Prostate gland (tissue), 2 donors: ENCODE data around the gene OR1D2.
"Not testable (repeated sequence)": the region's sequence is repeated elsewhere in the genome, so short reads cannot be mapped to it uniquely, and the experiment has no call there.

Experiments
- POLR2A ChIP-seq: fragments of 450-650 bp; IDR thresholded peaks from one replicate; pipeline ENCODE4 v1.6.1; 2016; ENCODE audit warnings: antibody characterized with exemption, mild to moderate bottlenecking
- POLR2AphosphoS5 ChIP-seq: sonication (generic); formaldehyde crosslinking; IDR thresholded peaks from one replicate; pipeline ENCODE4 v1.6.1; 2017; ENCODE audit warnings: antibody characterized with exemption
- TF ChIP-seq, protein P1 (sequence below), 4 experiments: fragments of 200-600 bp in 2 of 4; fragments of 450-650 bp in 2 of 4; sonication (generic) in 2 of 4; IDR thresholded peaks; 1 replicate in 3 of 4; 2 replicates in 1 of 4; pipeline ENCODE4 v1.5.1; 2016 to 2019; ENCODE audit warnings: antibody characterized with exemption in 4 of 4, mild to moderate bottlenecking in 2 of 4, moderate library complexity in 2 of 4

DNA sequence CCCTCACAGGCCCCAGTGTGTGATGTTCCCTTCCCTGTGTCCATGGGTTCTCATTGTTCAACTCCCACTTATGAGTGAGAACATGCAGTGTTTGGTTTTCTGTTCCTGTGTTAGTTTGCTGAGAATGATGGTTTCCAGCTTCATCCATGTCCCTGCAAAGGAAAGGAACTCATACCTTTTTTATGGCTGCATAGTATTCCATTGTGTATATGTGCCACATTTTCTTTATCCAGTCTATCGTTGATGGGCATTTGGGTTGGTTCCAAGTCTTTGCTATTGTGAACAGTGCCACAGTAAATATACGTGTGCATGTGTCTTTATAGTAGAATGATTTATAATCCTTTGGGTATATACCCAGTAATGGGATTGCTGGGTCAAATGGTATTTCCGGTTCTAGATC is 33.3 kb upstream of the OR1D2 start:
- TF ChIP-seq, protein P1, sequence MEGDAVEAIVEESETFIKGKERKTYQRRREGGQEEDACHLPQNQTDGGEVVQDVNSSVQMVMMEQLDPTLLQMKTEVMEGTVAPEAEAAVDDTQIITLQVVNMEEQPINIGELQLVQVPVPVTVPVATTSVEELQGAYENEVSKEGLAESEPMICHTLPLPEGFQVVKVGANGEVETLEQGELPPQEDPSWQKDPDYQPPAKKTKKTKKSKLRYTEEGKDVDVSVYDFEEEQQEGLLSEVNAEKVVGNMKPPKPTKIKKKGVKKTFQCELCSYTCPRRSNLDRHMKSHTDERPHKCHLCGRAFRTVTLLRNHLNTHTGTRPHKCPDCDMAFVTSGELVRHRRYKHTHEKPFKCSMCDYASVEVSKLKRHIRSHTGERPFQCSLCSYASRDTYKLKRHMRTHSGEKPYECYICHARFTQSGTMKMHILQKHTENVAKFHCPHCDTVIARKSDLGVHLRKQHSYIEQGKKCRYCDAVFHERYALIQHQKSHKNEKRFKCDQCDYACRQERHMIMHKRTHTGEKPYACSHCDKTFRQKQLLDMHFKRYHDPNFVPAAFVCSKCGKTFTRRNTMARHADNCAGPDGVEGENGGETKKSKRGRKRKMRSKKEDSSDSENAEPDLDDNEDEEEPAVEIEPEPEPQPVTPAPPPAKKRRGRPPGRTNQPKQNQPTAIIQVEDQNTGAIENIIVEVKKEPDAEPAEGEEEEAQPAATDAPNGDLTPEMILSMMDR (IDR thresholded peaks at IDR 0.05): not testable (repeated sequence)
- TF ChIP-seq POLR2A, POLR2AphosphoS5: not testable (repeated sequence)
